ENCODE results near the gene LRRC37A3.
"Not testable (repeated sequence)": the region's sequence is repeated elsewhere in the genome, so short reads cannot be mapped to it uniquely, and the experiment has no call there.

The LRRC37A3 gene

GRCh38 chr17:64837018-64837761 is 82.1 kb downstream of the LRRC37A3 start:
- in situ Hi-C loops (cut with HindIII; ENCODE audit: low sequenced_read_pairs): not testable (repeated sequence)

- in situ Hi-C loops (cut with HindIII; ENCODE audit: low sequenced_read_pairs): not testable (repeated sequence)
These were observed 82.7 kb downstream of the LRRC37A3 start for GRCh38 chr17:64836623-64837017.

- in situ Hi-C loops (cut with HindIII; ENCODE audit: low sequenced_read_pairs): not testable (repeated sequence)
These were observed 85.2 kb downstream of the LRRC37A3 start for GRCh38 chr17:64834060-64834459.

GRCh38 chr17:64830631-64831040 is 88.6 kb downstream of the LRRC37A3 start:
- in situ Hi-C loops (cut with HindIII; ENCODE audit: low sequenced_read_pairs): not testable (repeated sequence)

GRCh38 chr17:64829824-64830630 is 89.3 kb downstream of the LRRC37A3 start:
- in situ Hi-C loops (cut with HindIII; ENCODE audit: low sequenced_read_pairs): not testable (repeated sequence)

GRCh38 chr17:64829068-64829467 is 90.2 kb downstream of the LRRC37A3 start:
- in situ Hi-C loops (cut with HindIII; ENCODE audit: low sequenced_read_pairs): not testable (repeated sequence)

- in situ Hi-C loops (cut with HindIII; ENCODE audit: low sequenced_read_pairs): not testable (repeated sequence)
These were observed 100.4 kb downstream of the LRRC37A3 start for GRCh38 chr17:64818904-64819303.

- in situ Hi-C loops (cut with HindIII; ENCODE audit: low sequenced_read_pairs): not testable (repeated sequence)
These were observed 103.5 kb downstream of the LRRC37A3 start for GRCh38 chr17:64815833-64816198.

GRCh38 chr17:64814993-64815832 is 104.1 kb downstream of the LRRC37A3 start:
- in situ Hi-C loops (cut with HindIII; ENCODE audit: low sequenced_read_pairs): not testable (repeated sequence)

GRCh38 chr17:64808178-64808977 is 110.9 kb downstream of the LRRC37A3 start:
- in situ Hi-C loops (cut with HindIII; ENCODE audit: low sequenced_read_pairs): not testable (repeated sequence)

Data from DLD1 (cell line).